Left colon (tissue), 2 donors: ENCODE data around the gene SHISA2. TPM values are rescaled to one million over a fixed set of nuclear protein-coding genes. Genes with fewer than 3 reads are reported as not detected.

Source experiments
- ATAC-seq: fragments of 200-7000 bp; cut with Tn5 transposase; one replicate; pipeline ENCODE4 v1.9.1; 2020; ENCODE audit warnings: mild to moderate bottlenecking, moderate library complexity
- DNase-seq, 2 donors: peaks; one replicate each; pipeline ENCODE4 v3.0.0-alpha.2; 2020
- intact Hi-C, 2 donors: fragments of 100-400 bp; cut with DNase I in 1 of 2; cut with micrococcal nuclease in 1 of 2; formaldehyde crosslinking; loops; one replicate each; pipeline versions ENCODE4 v1.11.2 to v1.14.0; 2022; cut with DNase I, micrococcal nuclease
- total RNA-seq, 2 donors: library from RNA; stranded (reverse); fragmentation: NEBNext Ultra II Directional; extraction: Animal tissue kit (Norgen Biotek cat#: 25700); gene quantifications; one replicate each; pipeline ENCODE4 v1.2.1, GENCODE V29; 2021
- donor health status: DM: no; HTN: no; CAD: no.
- donor health status: DM: yes; HTN: yes; CAD: no.

The SHISA2 gene
- total RNA-seq, 2 donors from 2014 or later = 0.12 to 0.31 TPM

DNA sequence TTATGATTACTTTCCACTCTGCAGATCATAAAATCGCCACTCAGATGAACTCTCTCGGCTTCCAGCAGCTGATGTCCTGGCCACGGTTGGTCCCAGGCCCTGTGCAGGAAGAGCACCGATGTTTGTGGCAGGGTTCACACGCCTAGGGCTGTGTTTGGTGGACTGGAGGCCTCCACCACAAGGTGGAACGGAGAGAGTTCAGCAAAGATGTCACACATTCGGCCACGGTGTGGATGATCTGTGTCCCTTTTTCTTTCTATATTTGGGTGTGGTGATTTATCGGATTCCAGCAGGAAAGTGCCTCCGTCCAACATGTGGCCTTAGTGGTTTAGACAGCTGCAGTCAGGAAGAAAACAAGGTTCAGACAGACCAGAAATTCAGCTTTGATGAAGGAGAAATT is 521 bp upstream of the SHISA2 start:
- no peak for DNase-seq
- no peak for ATAC-seq
- intact Hi-C loops = no loop called here

DNA sequence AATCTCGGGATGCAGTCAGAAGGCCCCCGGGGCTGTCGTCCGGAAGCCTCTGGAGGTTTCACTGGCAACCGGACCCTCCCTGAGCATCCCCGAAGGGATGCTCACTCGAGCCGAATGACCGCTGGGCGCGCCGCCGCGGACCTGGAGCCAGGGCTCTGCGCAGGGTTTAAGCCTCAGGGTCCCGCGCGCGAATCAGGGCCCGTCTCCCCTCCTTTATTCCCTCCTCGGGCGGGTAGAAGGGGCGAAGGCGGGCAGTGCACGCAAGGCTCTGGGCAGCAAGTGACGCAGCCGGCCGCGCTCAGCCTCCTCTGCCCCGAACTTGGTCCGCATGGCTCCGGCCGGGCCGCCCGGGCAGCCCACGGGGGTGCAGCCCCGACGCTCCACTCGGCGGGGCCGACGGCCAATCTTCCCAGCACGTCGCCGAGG is 572 bp downstream of the SHISA2 start:
- ATAC-seq (no peak), DNase-seq (no peak)
- intact Hi-C loops = no loop called here

DNA sequence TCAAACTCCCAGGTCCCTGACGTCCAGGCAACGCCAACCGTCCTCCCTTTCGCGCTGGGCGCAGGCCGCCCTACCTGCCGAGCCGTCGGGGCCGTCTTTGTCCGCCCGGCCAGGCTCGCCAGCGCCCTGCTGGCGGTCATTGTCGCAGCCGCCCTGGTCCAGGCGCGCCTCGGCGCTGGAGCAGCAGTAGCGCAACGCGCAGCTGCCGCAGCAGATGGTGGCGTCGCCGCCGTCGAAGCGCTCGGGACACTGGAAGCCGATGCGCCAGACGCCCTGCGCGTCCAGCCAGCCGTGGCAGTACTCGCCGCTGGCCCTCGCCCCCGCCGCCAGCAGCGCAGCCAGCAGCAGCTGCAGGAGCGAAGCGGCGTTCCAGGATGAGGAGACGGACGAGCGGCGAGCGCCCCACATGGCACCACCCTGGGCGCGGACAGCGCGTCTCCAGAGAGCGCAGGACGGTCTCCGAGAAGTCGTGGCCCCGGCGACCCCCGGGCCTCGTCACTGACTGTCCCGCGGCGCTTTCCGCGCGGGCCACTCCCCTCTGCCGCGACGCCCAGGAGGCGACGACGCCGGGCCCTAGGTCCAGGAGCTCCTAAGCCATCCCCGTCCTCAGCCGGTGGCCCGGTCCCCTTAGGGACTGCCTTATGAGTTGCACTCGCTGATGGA is 1.1 kb downstream of the SHISA2 start:
- DNase-seq = peak in 1 of 2 donors; percentile 8

DNA sequence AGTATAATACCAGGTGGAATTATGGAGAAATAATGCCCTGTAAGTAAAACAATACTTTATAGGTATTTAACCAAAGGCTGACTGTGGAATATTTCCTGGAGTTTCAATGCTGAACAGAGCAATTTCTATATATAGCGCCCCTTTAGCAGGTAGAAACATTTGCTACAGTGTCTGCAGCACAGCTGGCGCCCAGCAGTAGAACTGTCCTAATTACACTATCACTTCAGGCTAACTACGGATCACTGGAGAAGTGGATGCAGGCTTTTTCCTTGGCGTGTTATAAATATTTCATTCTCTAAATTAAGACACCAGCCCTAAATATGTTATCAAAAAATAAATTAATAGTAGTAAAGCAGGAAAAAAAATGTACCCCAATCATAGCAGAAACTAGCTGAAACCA is 3.1 kb downstream of the SHISA2 start:
- ATAC-seq (no peak), DNase-seq (no peak)
- intact Hi-C loops = no loop called here

More for the DNA sequence above, 1.1 kb downstream of the SHISA2 start:
- ATAC-seq = no peak
- intact Hi-C loops = no loop called here

DNA sequence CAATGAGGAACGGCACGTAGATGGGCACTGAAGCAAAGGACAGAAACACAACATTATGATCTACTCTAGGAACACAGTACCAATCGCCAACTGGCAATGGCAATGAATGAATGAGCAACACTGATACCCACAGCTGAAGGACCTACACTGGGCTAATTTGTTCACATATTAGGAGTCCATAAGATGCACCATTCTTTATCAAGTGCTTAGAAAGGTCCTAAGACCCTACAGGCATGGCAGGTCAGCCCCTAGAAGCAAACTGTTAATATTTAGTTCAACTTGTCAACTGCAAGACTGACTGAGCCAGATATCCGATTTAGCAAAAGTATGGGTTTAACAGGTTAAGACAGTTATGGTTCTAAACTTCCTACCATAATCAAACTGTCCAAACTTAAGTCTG is 4.8 kb downstream of the SHISA2 start:
- DNase-seq = no peak
- ATAC-seq = no peak
- intact Hi-C loops = no loop called here

DNA sequence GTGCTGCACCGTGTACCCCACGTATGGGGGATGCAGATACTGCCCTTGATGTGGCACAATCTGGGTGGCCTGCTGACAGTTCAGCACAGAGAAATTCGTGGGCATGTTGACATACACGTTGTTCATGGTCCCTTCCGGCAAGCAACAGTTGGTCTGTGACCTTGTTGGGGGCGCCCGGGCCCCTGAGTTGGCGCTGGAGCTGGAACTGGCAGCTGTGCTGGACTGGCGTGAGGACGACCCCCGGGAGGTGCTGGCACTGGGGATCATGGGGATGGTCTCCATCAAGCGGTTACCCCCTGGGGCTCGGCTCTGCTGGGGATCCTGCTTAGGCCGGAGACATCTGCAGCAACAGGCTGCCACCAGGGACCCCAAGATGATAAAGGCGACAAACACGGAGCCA is 5.2 kb downstream of the SHISA2 start:
- intact Hi-C loops = no loop called here
- DNase-seq (no peak), ATAC-seq (no peak)

DNA sequence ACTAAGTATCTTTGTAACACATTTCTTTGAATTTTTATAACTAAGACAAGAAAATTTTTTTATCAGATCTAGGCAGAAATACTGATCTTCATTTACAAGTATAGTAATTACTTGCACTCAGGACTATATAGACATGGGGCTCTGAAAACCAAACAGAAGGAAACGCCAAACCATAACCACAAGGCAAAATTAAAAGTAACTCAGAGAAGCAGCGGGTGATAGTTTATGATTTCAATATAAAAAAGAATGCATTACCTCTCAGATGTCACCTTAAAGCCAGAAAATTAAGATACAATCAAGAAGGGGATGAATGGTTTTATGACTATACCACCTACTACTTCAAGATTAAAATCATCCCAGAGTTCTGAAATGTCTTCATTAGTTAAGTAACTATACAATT is 6.7 kb downstream of the SHISA2 start:
- intact Hi-C loops = no loop called here
- no peak for DNase-seq
- no peak for ATAC-seq

- ATAC-seq (no peak), DNase-seq (no peak)
- intact Hi-C loops = no loop called here
Observed at GRCh38 chr13:26042785-26043184, 9.0 kb downstream of the SHISA2 start.

DNA sequence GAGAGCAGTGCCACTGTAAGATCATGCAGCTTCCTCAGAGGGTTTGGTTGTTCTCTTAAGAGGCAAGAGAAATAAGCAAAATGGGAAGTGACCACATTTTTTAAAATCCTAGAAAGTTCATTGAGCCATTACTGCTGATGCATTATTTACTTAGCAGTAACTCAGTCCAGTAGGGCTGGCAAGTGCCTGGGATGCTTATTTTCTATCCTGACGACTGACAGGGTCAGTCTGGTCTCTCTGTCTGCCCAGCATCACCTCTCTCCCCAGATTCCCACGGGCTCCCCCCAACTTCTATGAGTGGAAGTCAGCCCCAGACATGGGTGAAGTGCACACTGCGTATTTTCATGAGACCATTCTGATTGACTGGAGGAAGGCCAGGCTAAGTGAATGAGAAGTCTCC is 10.4 kb downstream of the SHISA2 start:
- no peak for ATAC-seq
- no peak for DNase-seq
- intact Hi-C loops = no loop called here

DNA sequence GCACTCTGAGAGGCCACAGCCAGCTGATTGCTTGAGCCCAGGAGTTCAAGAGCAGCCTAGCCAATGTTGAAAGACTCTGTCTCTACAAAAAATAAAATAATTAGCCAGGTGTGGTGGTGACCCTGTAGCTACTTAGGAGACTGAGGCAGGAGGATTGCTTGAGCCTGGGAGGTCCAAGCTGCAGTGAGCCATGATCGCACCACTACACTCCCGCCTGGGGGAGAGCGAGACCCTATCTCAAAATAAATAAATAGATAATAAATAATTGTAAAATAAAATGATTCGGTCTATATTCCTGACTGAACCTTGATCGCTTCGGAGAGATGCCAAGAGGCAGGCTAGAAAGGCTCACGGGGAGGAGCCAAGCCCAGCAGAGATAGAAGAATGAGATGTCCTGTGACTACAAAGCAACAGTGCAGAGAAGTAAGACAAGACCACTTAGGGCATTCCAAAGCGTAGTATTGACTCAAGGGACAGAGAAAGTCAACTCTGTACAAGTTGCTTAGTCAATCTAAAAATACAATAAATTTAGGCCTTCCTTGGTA is 12.8 kb downstream of the SHISA2 start:
- DNase-seq (no peak), ATAC-seq (no peak)
- intact Hi-C loops = no loop called here

- ATAC-seq (no peak), DNase-seq (no peak)
- intact Hi-C loops = no loop called here
Observed at GRCh38 chr13:26037302-26037701, 14.5 kb downstream of the SHISA2 start.

DNA sequence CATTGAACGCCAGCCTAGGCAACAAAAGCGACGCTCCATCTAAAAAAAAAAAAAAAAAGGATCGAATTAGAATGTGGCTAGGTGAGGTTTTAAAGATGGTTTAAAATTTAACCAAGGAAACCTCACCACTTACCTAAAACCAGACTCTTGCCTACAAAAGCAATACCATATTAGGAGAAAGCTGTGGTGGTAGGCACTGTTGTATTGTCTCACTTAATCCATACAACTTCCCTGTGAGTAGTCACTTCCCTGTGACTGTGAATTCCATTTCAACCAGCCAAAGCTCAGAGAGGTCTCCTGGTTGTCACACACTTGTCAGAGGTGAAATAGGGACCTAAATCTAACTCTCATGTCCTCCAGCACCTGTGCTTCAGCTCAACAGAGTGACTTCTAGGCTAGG is 15.4 kb downstream of the SHISA2 start:
- intact Hi-C loops = no loop called here
- no peak for ATAC-seq
- no peak for DNase-seq

- ATAC-seq = no peak
- DNase-seq = no peak
- intact Hi-C loops = no loop called here
Observed at GRCh38 chr13:26034018-26034417, 17.8 kb downstream of the SHISA2 start.

GRCh38 chr13:26030331-26030730 is 21.5 kb downstream of the SHISA2 start:
- no peak for DNase-seq
- ATAC-seq = no peak
- intact Hi-C loops = no loop called here

GRCh38 chr13:26029581-26030136 is 22.2 kb downstream of the SHISA2 start:
- intact Hi-C loops = no loop called here
- ATAC-seq (no peak), DNase-seq (no peak)

DNA sequence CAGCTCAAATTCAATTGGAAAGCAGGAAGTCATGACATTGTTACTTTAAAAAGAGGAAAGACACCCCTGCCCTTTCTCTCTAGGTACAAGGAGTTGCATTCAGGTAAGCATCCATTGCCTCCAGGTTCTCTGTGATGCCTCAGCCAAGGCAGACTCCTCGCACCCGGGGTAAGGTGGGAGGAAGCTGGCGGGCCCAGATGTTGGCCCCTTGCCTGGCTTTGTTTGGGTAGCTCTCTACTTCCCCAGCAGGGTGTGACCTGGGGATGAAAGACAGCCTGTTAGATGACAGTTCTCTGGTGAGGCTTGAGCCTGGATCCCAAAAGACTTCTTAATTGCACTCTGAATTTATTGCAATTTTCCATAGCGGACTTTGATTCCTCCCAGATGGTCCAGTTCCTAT is 25.6 kb downstream of the SHISA2 start:
- DNase-seq (no peak), ATAC-seq (no peak)
- intact Hi-C loops = no loop called here

DNA sequence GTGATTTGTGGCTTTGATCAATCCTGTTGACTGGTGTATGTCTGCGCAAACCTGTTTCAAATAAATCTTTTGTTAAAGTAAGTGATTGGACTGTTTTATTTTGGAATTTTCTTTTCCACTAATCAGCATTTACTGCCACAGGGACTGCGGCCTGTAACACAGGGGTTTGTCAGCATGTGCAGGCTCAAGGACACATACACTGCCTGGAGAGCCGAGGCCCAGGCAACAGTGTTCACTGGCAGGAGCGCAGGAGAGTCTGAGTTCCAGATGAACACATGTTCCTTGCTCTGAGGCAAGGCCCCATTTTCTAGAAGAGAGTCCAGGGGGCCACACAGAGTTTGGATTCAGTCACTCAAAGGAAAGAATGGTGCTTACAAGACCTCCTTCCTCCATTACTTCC is 26.0 kb downstream of the SHISA2 start:
- intact Hi-C loops = no loop called here
- DNase-seq = no peak
- ATAC-seq = no peak

GRCh38 chr13:26025196-26025595 is 26.6 kb downstream of the SHISA2 start:
- ATAC-seq = no peak
- intact Hi-C loops = no loop called here

GRCh38 chr13:26024558-26024957 is 27.3 kb downstream of the SHISA2 start:
- DNase-seq (no peak), ATAC-seq (no peak)
- intact Hi-C loops = no loop called here

More at GRCh38 chr13:26025196-26025595, 26.6 kb downstream of the SHISA2 start:
- DNase-seq = no peak

GRCh38 chr13:26022538-26023292 is 29.1 kb downstream of the SHISA2 start:
- DNase-seq (peak in 1 of 2 donors; percentile 10), ATAC-seq (no peak)
- intact Hi-C loops = no loop called here
